NT2/D1 (cell line): ENCODE results near the gene LRRN4.

Experiments
- SUZ12 ChIP-seq: IDR thresholded peaks from 2 replicates; pipeline ENCODE4 v1.6.1; 2011; ENCODE audit not compliant: insufficient read length, insufficient read depth; ENCODE audit errors: extremely low read depth
- YY1 ChIP-seq: IDR thresholded peaks from 2 replicates; pipeline ENCODE4 v1.6.1; 2011; ENCODE audit not compliant: insufficient read length, insufficient read depth
- ZNF274 ChIP-seq: IDR thresholded peaks from 2 replicates; pipeline ENCODE4 v1.6.1; 2011; ENCODE audit warnings: mild to moderate bottlenecking, low read depth, low read length

DNA sequence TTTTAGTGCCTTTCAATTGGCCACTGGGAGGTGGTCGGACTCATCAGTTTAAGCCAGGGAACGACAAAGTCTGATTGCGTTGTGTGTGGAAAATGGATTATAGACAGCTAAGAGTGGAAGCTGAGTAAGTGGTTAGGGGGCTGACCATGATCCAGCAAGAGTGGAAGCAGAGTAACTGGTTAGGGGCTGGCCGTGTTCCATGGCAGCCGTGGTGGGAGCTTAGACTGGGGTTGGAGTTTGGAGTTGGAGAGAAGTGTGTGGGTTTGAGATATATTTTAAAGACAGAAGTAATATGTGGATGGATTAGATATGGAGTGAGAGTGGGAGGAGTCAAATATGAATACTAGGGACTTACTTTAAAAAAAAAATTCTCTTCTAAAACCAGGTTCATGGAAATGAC is 41.7 kb downstream of the LRRN4 start:
- TF ChIP-seq ZNF274 = no peak
- no peak for TF ChIP-seq YY1
- no peak for TF ChIP-seq SUZ12
